Measurements from ENCODE around the gene UBE2H.

GRCh38 chr7:129799350-129799955, 153.3 kb downstream of the UBE2H start:
- TF ChIP-seq CTCF (IDR thresholded peaks at IDR 0.05 in 4 of 5, conservative IDR thresholded peaks at IDR 0.05 in 1 of 5), result no peak
- no peak for TF ChIP-seq POLR2A (IDR thresholded peaks at IDR 0.05)
